Activated T-cell treated with anti-CD3 and anti-CD28 coated beads, Interleukin-2, amount 50 U/mL, for 24 hours (primary cell): Measurements from ENCODE around the gene XRCC2.
"Not testable (repeated sequence)": the region's sequence is repeated elsewhere in the genome, so short reads cannot be mapped to it uniquely, and the experiment has no call there.

Experiments used
- DNase-seq: peaks from one replicate; pipeline ENCODE4 v3.0.0-alpha.2; 2020
- H3K27ac Mint-ChIP-seq: 2 replicates; pipeline ENCODE4 v1.8.0; 2020; ENCODE audit warnings: mild to moderate bottlenecking, mixed read lengths
- H3K27me3 Mint-ChIP-seq: 2 replicates; pipeline ENCODE4 v1.8.0; 2020; ENCODE audit warnings: mixed read lengths
- H3K36me3 Mint-ChIP-seq: 2 replicates; pipeline ENCODE4 v1.8.0; 2020; ENCODE audit warnings: low read depth, mixed read lengths
- H3K4me1 Mint-ChIP-seq: 2 replicates; pipeline ENCODE4 v1.8.0; 2020; ENCODE audit warnings: low read depth, mixed read lengths
- H3K4me3 Mint-ChIP-seq: 2 replicates; pipeline ENCODE4 v1.8.0; 2020; ENCODE audit warnings: mild to moderate bottlenecking, moderate library complexity, mixed read lengths
- H3K9me3 Mint-ChIP-seq: 2 replicates; pipeline ENCODE4 v1.8.0; 2020; ENCODE audit warnings: mixed read lengths

Gene XRCC2

GRCh38 chr7:152646579-152646978 lies 29.4 kb downstream of the XRCC2 start:
- not testable (repeated sequence) for DNase-seq, H3K4me3 Mint-ChIP-seq, H3K4me1 Mint-ChIP-seq, H3K27ac Mint-ChIP-seq, H3K27me3 Mint-ChIP-seq, H3K9me3 Mint-ChIP-seq
- H3K36me3 Mint-ChIP-seq, result peaks cover 65% of the 10 kb centered on the region

- no peaks in the 10 kb centered on the region for H3K9me3 Mint-ChIP-seq
- H3K4me3 Mint-ChIP-seq, result no peak overlapping the region
- no peak overlapping the region for H3K27ac Mint-ChIP-seq
- no peaks in the 10 kb centered on the region for H3K27me3 Mint-ChIP-seq
- no peaks in the 10 kb centered on the region for H3K4me1 Mint-ChIP-seq
- H3K36me3 Mint-ChIP-seq, result peaks cover 49% of the 10 kb centered on the region
- DNase-seq, result no peak
These were observed 31.9 kb downstream of the XRCC2 start for GRCh38 chr7:152643979-152644559.

GRCh38 chr7:152641384-152641783 lies 34.6 kb downstream of the XRCC2 start:
- H3K36me3 Mint-ChIP-seq, result peaks cover 23% of the 10 kb centered on the region
- H3K4me3 Mint-ChIP-seq, result no peak overlapping the region
- H3K27me3 Mint-ChIP-seq, result no peaks in the 10 kb centered on the region
- H3K9me3 Mint-ChIP-seq, result no peaks in the 10 kb centered on the region
- H3K27ac Mint-ChIP-seq, result no peak overlapping the region
- H3K4me1 Mint-ChIP-seq, result no peaks in the 10 kb centered on the region
- DNase-seq, result no peak

GRCh38 chr7:152640829-152641228 lies 35.1 kb downstream of the XRCC2 start:
- no peaks in the 10 kb centered on the region for H3K4me1 Mint-ChIP-seq
- no peaks in the 10 kb centered on the region for H3K27me3 Mint-ChIP-seq
- H3K27ac Mint-ChIP-seq, result no peak overlapping the region
- no peaks in the 10 kb centered on the region for H3K9me3 Mint-ChIP-seq
- no peak overlapping the region for H3K4me3 Mint-ChIP-seq
- no peak for DNase-seq
- peaks cover 18% of the 10 kb centered on the region for H3K36me3 Mint-ChIP-seq

- Mint-ChIP-seq H3K27ac (no peak overlapping the region), H3K4me1 (no peaks in the 10 kb centered on the region), H3K27me3 (peaks cover 6% of the 10 kb centered on the region), H3K4me3 (no peak overlapping the region), H3K9me3 (no peaks in the 10 kb centered on the region), H3K36me3 (no peaks in the 10 kb centered on the region)
- no peak for DNase-seq
These were observed 37.9 kb downstream of the XRCC2 start for GRCh38 chr7:152637920-152638580.

GRCh38 chr7:152637161-152637560 lies 38.8 kb downstream of the XRCC2 start:
- no peak overlapping the region for H3K4me3 Mint-ChIP-seq
- H3K4me1 Mint-ChIP-seq, result no peaks in the 10 kb centered on the region
- DNase-seq, result no peak
- H3K27ac Mint-ChIP-seq, result no peak overlapping the region
- peaks cover 6% of the 10 kb centered on the region for H3K27me3 Mint-ChIP-seq
- no peaks in the 10 kb centered on the region for H3K9me3 Mint-ChIP-seq
- no peaks in the 10 kb centered on the region for H3K36me3 Mint-ChIP-seq

- no peak for DNase-seq
- H3K36me3 Mint-ChIP-seq, result no peaks in the 10 kb centered on the region
- H3K27ac Mint-ChIP-seq, result no peak overlapping the region
These were observed 39.5 kb downstream of the XRCC2 start for GRCh38 chr7:152636441-152636840.

GRCh38 chr7:152633504-152633903 lies 42.4 kb downstream of the XRCC2 start:
- Mint-ChIP-seq H3K4me3 (no peak overlapping the region), H3K4me1 (no peaks in the 10 kb centered on the region), H3K36me3 (no peaks in the 10 kb centered on the region), H3K9me3 (no peaks in the 10 kb centered on the region), H3K27me3 (peaks cover 11% of the 10 kb centered on the region), H3K27ac (no peak overlapping the region)
- no peak for DNase-seq

More at GRCh38 chr7:152636441-152636840, 39.5 kb downstream of the XRCC2 start:
- H3K27me3 Mint-ChIP-seq, result peaks cover 6% of the 10 kb centered on the region
- H3K4me1 Mint-ChIP-seq, result no peaks in the 10 kb centered on the region
- no peak overlapping the region for H3K4me3 Mint-ChIP-seq
- H3K9me3 Mint-ChIP-seq, result no peaks in the 10 kb centered on the region

- no peaks in the 10 kb centered on the region for H3K36me3 Mint-ChIP-seq
- no peak overlapping the region for H3K27ac Mint-ChIP-seq
- H3K27me3 Mint-ChIP-seq, result peaks cover 11% of the 10 kb centered on the region
- no peak overlapping the region for H3K4me3 Mint-ChIP-seq
- no peaks in the 10 kb centered on the region for H3K4me1 Mint-ChIP-seq
- H3K9me3 Mint-ChIP-seq, result no peaks in the 10 kb centered on the region
- no peak for DNase-seq
These were observed 42.9 kb downstream of the XRCC2 start for GRCh38 chr7:152633072-152633471.

- not testable (repeated sequence) for H3K9me3 Mint-ChIP-seq, H3K4me1 Mint-ChIP-seq, H3K27ac Mint-ChIP-seq, H3K4me3 Mint-ChIP-seq, H3K36me3 Mint-ChIP-seq, DNase-seq
- H3K27me3 Mint-ChIP-seq, result peaks cover 11% of the 10 kb centered on the region
These were observed 47.2 kb downstream of the XRCC2 start for GRCh38 chr7:152628772-152629171.

- H3K4me3 Mint-ChIP-seq, result no peak overlapping the region
- no peaks in the 10 kb centered on the region for H3K27me3 Mint-ChIP-seq
- H3K4me1 Mint-ChIP-seq, result no peaks in the 10 kb centered on the region
- H3K9me3 Mint-ChIP-seq, result no peaks in the 10 kb centered on the region
- DNase-seq, result no peak
- H3K27ac Mint-ChIP-seq, result no peak overlapping the region
- no peaks in the 10 kb centered on the region for H3K36me3 Mint-ChIP-seq
These were observed 51.7 kb downstream of the XRCC2 start for GRCh38 chr7:152624228-152624627.

- Mint-ChIP-seq H3K27ac (no peak overlapping the region), H3K4me3 (no peak overlapping the region), H3K36me3 (no peaks in the 10 kb centered on the region), H3K27me3 (no peaks in the 10 kb centered on the region), H3K4me1 (no peaks in the 10 kb centered on the region), H3K9me3 (no peaks in the 10 kb centered on the region)
- no peak for DNase-seq
These were observed 54.5 kb downstream of the XRCC2 start for GRCh38 chr7:152621426-152621825.

GRCh38 chr7:152619027-152619739 lies 56.8 kb downstream of the XRCC2 start:
- Mint-ChIP-seq H3K9me3 (no peaks in the 10 kb centered on the region), H3K27me3 (no peaks in the 10 kb centered on the region), H3K4me3 (no peak overlapping the region), H3K36me3 (no peaks in the 10 kb centered on the region), H3K4me1 (no peaks in the 10 kb centered on the region), H3K27ac (no peak overlapping the region)
- no peak for DNase-seq

GRCh38 chr7:152618427-152618826 lies 57.5 kb downstream of the XRCC2 start:
- Mint-ChIP-seq H3K9me3 (no peaks in the 10 kb centered on the region), H3K36me3 (no peaks in the 10 kb centered on the region), H3K27ac (no peak overlapping the region), H3K4me3 (no peak overlapping the region), H3K27me3 (no peaks in the 10 kb centered on the region), H3K4me1 (no peaks in the 10 kb centered on the region)
- DNase-seq, result no peak

- Mint-ChIP-seq H3K4me1 (no peaks in the 10 kb centered on the region), H3K36me3 (no peaks in the 10 kb centered on the region), H3K27me3 (no peaks in the 10 kb centered on the region), H3K9me3 (peaks cover 8% of the 10 kb centered on the region), H3K27ac (no peak overlapping the region), H3K4me3 (no peak overlapping the region)
- no peak for DNase-seq
These were observed 58.9 kb downstream of the XRCC2 start for GRCh38 chr7:152617056-152617455.
